Activated naive CD4-positive, alpha-beta T cell treated with anti-CD3 and anti-CD28 coated beads, Interleukin-2, amount 50 U/mL, for 72 hours (primary cell): ENCODE data around the gene TMEM114. TPM values are rescaled to one million over a fixed set of nuclear protein-coding genes. Genes with fewer than 3 reads are reported as not detected.

Experiments used
- ATAC-seq, 2 donors: fragments of 150-1000 bp; cut with Tn5 transposase; 2 replicates each; pipeline ENCODE4 v1.10.0; 2021; ENCODE audit warnings: mild to moderate bottlenecking in 2 of 2, moderate library complexity in 2 of 2
- DNase-seq, 2 donors: peaks; one replicate each; pipeline ENCODE4 v3.0.0; 2021 to 2022; ENCODE audit warnings: low spot score in 2 of 2
- H3K27ac Mint-ChIP-seq, 2 donors: one replicate each; pipeline ENCODE4 v1.8.0; 2022; ENCODE audit warnings: mild to moderate bottlenecking in 2 of 2, mixed read lengths in 2 of 2
- H3K36me3 Mint-ChIP-seq, 2 donors: one replicate each; pipeline ENCODE4 v1.8.0; 2022; ENCODE audit warnings: mixed read lengths in 2 of 2
- H3K9me3 Mint-ChIP-seq, 2 donors: one replicate each; pipeline ENCODE4 v1.8.0; 2022; ENCODE audit warnings: mixed read lengths in 2 of 2
- total RNA-seq, 2 donors: library from RNA; stranded (reverse); gene quantifications; one replicate each; pipeline ENCODE4 v1.2.3, GENCODE V29; 2022

The TMEM114 gene
- total RNA-seq, 2 donors from 2014 or later: not detected

- no peak overlapping the region for H3K27ac Mint-ChIP-seq
- no peaks in the 10 kb centered on the region for H3K36me3 Mint-ChIP-seq
Observed at GRCh38 chr16:8542393-8542792, 47.9 kb downstream of the TMEM114 start.

GRCh38 chr16:8541868-8542267 is 48.4 kb downstream of the TMEM114 start:
- ATAC-seq (no peak), DNase-seq (no peak)
- H3K27ac Mint-ChIP-seq: no peak overlapping the region

More at GRCh38 chr16:8542393-8542792, 47.9 kb downstream of the TMEM114 start:
- DNase-seq (no peak), ATAC-seq (no peak)
- H3K9me3 Mint-ChIP-seq: no peaks in the 10 kb centered on the region

GRCh38 chr16:8537691-8538342 is 52.5 kb downstream of the TMEM114 start:
- ATAC-seq (no peak), DNase-seq (no peak)
- H3K9me3 Mint-ChIP-seq: no peaks in the 10 kb centered on the region
- H3K36me3 Mint-ChIP-seq: no peaks in the 10 kb centered on the region
- no peak overlapping the region for H3K27ac Mint-ChIP-seq

More at GRCh38 chr16:8541868-8542267, 48.4 kb downstream of the TMEM114 start:
- Mint-ChIP-seq H3K36me3 (no peaks in the 10 kb centered on the region), H3K9me3 (no peaks in the 10 kb centered on the region)

- DNase-seq (no peak), ATAC-seq (no peak)
- H3K9me3 Mint-ChIP-seq: no peaks in the 10 kb centered on the region
- no peak overlapping the region for H3K27ac Mint-ChIP-seq
- H3K36me3 Mint-ChIP-seq: no peaks in the 10 kb centered on the region
Observed at GRCh38 chr16:8533509-8533908, 56.8 kb downstream of the TMEM114 start.

- ATAC-seq: no peak
Observed at GRCh38 chr16:8530752-8531384, 59.4 kb downstream of the TMEM114 start.

GRCh38 chr16:8528471-8528870 is 61.8 kb downstream of the TMEM114 start:
- no peaks in the 10 kb centered on the region for H3K9me3 Mint-ChIP-seq
- DNase-seq (no peak), ATAC-seq (no peak)
- H3K27ac Mint-ChIP-seq: no peak overlapping the region
- no peaks in the 10 kb centered on the region for H3K36me3 Mint-ChIP-seq

More at GRCh38 chr16:8530752-8531384, 59.4 kb downstream of the TMEM114 start:
- DNase-seq: no peak
- no peaks in the 10 kb centered on the region for H3K9me3 Mint-ChIP-seq
- H3K27ac Mint-ChIP-seq: no peak overlapping the region
- H3K36me3 Mint-ChIP-seq: no peaks in the 10 kb centered on the region

GRCh38 chr16:8523932-8524331 is 66.4 kb downstream of the TMEM114 start:
- Mint-ChIP-seq H3K36me3 (no peaks in the 10 kb centered on the region), H3K27ac (no peak overlapping the region), H3K9me3 (no peaks in the 10 kb centered on the region)
- no peak for DNase-seq
- no peak for ATAC-seq

GRCh38 chr16:8522757-8523156 is 67.6 kb downstream of the TMEM114 start:
- H3K9me3 Mint-ChIP-seq: no peaks in the 10 kb centered on the region
- H3K36me3 Mint-ChIP-seq: no peaks in the 10 kb centered on the region
- ATAC-seq (no peak), DNase-seq (no peak)
- H3K27ac Mint-ChIP-seq: no peak overlapping the region

GRCh38 chr16:8519643-8520042 is 70.7 kb downstream of the TMEM114 start:
- no peak for ATAC-seq
- no peaks in the 10 kb centered on the region for H3K36me3 Mint-ChIP-seq
- H3K9me3 Mint-ChIP-seq: no peaks in the 10 kb centered on the region
- H3K27ac Mint-ChIP-seq: no peak overlapping the region
- no peak for DNase-seq

Other genes with a start within 250 kb of the TMEM114 start
- 10 to 100 TPM; 38.9 to 50.7 TPM for gene METTL22, start 31.2 kb upstream of the TMEM114 start, total RNA-seq
- 1 to 10 TPM; 3.5 to 8.7 TPM for gene ABAT, start 84.1 kb upstream of the TMEM114 start, total RNA-seq
- gene TMEM186, start 207.1 kb upstream of the TMEM114 start, total RNA-seq: 10 to 100 TPM; 15.1 to 19.8 TPM
- gene PMM2, start 207.3 kb upstream of the TMEM114 start, total RNA-seq: 10 to 100 TPM; 24.2 to 46.2 TPM